HEK293T (cell line): Measurements from ENCODE around the gene DMKN.

ENCODE experiments used
- ARNT ChIP-seq: fragments of 450-650 bp; IDR thresholded peaks from 2 replicates; pipeline ENCODE4 v1.6.1; 2017; ENCODE audit warnings: mild to moderate bottlenecking
- ELF4 ChIP-seq: fragments of 450-650 bp; IDR thresholded peaks from 2 replicates; pipeline ENCODE4 v1.6.1; 2017; ENCODE audit warnings: antibody characterized with exemption
- FOXA1 ChIP-seq: fragments of 450-650 bp; IDR thresholded peaks from 2 replicates; pipeline ENCODE4 v1.6.1; 2016; ENCODE audit warnings: mild to moderate bottlenecking
- FOXK2 ChIP-seq: fragments of 450-650 bp; IDR thresholded peaks from 2 replicates; pipeline ENCODE4 v1.6.1; 2016; ENCODE audit warnings: mild to moderate bottlenecking
- FOXM1 ChIP-seq: fragments of 450-650 bp; IDR thresholded peaks from 2 replicates; pipeline ENCODE4 v1.6.1; 2017; ENCODE audit warnings: mild to moderate bottlenecking, borderline replicate concordance
- HDGF ChIP-seq: fragments of 450-650 bp; IDR thresholded peaks from 2 replicates; pipeline ENCODE4 v1.6.1; 2017; ENCODE audit warnings: antibody characterized with exemption, borderline replicate concordance
- L3MBTL2 ChIP-seq: fragments of 450-650 bp; conservative IDR thresholded peaks from 2 replicates; pipeline ENCODE4 v1.6.1; 2016; ENCODE audit warnings: mild to moderate bottlenecking
- LEF1 ChIP-seq: fragments of 450-650 bp; IDR thresholded peaks from 2 replicates; pipeline ENCODE4 v1.6.1; 2017; ENCODE audit warnings: mild to moderate bottlenecking, borderline replicate concordance
- NFRKB ChIP-seq: fragments of 450-650 bp; IDR thresholded peaks from 2 replicates; pipeline ENCODE4 v1.6.1; 2016; ENCODE audit warnings: mild to moderate bottlenecking, moderate library complexity
- SP1 ChIP-seq: fragments of 450-650 bp; IDR thresholded peaks from 2 replicates; pipeline ENCODE4 v1.6.1; 2017
- SUZ12 ChIP-seq: fragments of 450-650 bp; IDR thresholded peaks from 2 replicates; pipeline ENCODE4 v1.6.1; 2016; ENCODE audit warnings: mild to moderate bottlenecking
- TARDBP ChIP-seq: fragments of 450-650 bp; IDR thresholded peaks from 2 replicates; pipeline ENCODE4 v1.6.1; 2016

GRCh38 chr19:35508129-35508528 is 5.3 kb downstream of the DMKN start:
- TF ChIP-seq FOXA1: no peak
- TF ChIP-seq SUZ12: no peak
- TF ChIP-seq NFRKB: no peak
- TF ChIP-seq ELF4: no peak
- no peak for TF ChIP-seq SP1
- TF ChIP-seq ARNT: no peak
- TF ChIP-seq LEF1: no peak
- no peak for TF ChIP-seq FOXK2
- no peak for TF ChIP-seq FOXM1
- no peak for TF ChIP-seq L3MBTL2
- TF ChIP-seq TARDBP: no peak
- no peak for TF ChIP-seq HDGF
